Keratinocyte (primary cell): ENCODE measurements around the gene ADGRD1.

Experiments
- CTCF ChIP-seq, 3 experiments: IDR thresholded peaks in 1 of 3; conservative IDR thresholded peaks in 1 of 3; optimal IDR thresholded peaks in 1 of 3; 2 replicates in 2 of 3; 3 replicates in 1 of 3; pipeline versions ENCODE3 to v1.5.1; 2011; ENCODE audit warnings: low read length in 3 of 3, mild to moderate bottlenecking in 3 of 3, moderate library complexity in 2 of 3, control low read depth in 1 of 3, inconsistent platforms in 1 of 3; ENCODE audit not compliant: insufficient read depth in 2 of 3; ENCODE audit errors: extremely low read depth in 1 of 3
- EZH2 ChIP-seq: IDR thresholded peaks from one replicate; pipeline ENCODE4 v1.6.1; 2012; ENCODE audit warnings: inconsistent platforms, mild to moderate bottlenecking, low read length, moderate library complexity

GRCh38 chr12:131101703-131102492, 148.2 kb downstream of the ADGRD1 start:
- TF ChIP-seq CTCF (optimal IDR thresholded peaks at IDR 0.05 in 1 of 3, IDR thresholded peaks at IDR 0.05 in 1 of 3, conservative IDR thresholded peaks at IDR 0.05 in 1 of 3; ENCODE audit: extremely low read depth in 1 of 3, insufficient read depth in 2 of 3, low read length in 3 of 3) (no peak), EZH2 (no peak)
